Activated naive CD4-positive, alpha-beta T cell treated with anti-CD3 and anti-CD28 coated beads, Interleukin-2, amount 50 U/mL, for 16 hours (primary cell): ENCODE results near the gene VSTM2B.

Experiments
- DNase-seq: peaks from one replicate; pipeline ENCODE4 v3.0.0-alpha.2; 2020

VSTM2B gene

DNA sequence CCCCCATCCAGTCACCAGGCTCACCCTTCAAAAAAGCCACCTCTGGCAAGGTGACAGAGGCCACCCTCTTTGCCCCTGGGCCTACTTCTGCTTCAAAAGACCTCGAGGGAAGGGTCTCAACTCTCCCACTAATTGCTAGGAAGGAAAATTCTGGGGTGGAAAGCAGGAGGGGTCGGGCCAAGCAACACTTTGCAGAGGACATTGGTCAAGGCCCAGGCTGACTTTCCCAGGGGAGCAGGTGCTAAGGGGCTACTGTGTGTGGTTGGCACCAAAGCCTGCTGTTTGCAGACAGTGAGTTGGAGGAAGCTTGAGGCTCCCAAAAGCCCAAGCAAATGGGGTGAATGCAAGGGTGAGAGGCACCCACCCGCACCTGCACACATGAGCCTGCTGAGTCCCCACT is 28.6 kb upstream of the VSTM2B start:
- no peak for DNase-seq

DNA sequence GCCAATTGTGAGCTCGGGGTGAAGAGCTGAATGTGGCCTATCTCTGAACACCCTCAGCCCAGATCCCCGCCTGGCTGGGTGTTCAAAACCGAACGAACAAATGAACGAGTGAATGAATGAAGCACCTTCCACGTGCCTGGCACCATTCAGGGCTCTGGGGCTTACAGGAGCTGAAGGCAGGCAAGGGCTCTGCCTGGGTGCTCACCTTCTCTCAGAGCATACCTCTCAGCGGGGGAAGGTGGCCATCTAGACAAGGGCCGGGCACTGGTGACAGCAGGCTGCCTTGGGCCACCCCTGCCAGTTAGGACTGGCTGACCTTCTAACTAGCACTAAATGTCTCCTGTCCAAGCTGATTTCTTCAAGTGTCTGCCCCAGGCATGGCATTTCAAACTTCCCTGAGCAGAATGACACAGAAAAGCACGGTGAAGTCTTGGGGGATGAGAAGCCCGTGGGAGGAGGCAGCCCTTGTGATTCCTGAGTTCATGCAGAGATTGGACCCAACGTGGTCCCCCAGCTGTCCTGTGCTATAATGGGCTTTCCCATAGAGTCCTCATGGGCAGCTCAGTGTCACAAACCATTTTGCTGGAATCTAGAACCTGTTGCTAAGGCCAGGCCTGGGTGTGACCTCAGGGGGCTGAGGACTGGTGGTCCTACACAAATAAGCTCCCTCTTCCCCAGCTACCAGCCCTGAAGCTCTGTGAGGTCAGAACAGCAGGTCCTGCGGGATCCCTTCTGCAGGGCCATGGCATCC is 27.9 kb upstream of the VSTM2B start:
- no peak for DNase-seq

DNA sequence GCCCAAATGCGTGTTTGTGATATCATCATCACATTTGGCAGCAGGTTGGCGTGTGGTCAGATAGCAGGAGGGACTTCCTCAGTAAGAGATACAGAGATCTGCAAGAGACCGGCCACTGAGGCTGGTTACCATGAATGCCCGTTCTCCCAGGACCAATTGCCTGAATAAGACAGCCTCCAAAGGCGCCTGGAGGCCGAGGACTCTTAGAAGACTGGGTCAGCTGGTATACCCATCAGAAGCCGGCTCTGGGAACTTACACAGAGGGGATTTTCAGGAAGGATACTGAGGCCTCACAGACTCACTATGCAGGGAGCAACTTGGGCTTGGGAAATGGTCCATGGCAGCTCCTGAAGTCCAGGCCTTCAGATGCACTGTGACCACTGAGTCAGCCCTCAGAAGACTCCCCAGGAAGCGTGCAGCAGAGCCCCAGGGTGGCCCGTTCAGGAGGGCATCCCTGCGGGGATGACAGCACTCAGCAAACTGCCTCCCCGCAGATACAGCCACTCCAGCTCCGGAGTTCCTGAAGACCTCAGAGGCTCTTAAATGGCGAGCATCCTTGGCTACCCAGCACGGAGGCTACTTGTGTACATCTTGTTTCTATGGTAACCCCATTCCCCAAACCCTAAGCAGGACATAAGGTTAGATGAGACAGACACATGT is 26.4 kb upstream of the VSTM2B start:
- no peak for DNase-seq

DNA sequence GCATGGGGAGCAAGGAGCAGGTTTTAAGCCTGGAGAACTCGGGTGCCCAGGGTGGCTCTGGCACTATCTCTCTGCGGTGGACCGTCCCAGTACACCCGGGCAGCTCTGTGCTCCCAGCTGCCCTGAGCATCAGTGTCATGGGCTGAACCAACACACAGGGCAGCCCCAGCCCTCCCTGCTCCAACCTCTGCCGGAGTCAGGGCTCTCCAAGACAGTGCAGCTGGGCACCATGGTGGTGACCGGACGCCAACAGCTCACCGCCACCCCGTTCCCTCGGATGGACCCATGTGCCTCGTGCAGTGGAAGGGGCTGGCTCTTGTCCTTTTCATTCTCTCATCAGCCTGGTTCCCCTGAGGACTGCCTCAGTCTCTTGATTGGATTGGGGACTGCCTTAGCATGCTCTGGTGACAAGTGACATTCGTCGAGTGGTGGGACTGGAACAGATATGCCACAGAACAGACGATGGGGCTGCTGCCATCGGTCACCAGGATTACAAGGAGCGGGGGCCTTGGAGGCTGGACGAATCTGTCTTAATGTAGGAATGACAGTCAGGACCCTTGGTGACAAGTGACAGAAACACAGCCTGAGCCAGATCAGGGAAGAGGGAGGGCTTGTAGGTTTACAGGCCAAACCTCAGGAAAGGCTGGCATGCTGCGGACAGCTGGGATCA is 25.7 kb upstream of the VSTM2B start:
- DNase-seq: no peak

DNA sequence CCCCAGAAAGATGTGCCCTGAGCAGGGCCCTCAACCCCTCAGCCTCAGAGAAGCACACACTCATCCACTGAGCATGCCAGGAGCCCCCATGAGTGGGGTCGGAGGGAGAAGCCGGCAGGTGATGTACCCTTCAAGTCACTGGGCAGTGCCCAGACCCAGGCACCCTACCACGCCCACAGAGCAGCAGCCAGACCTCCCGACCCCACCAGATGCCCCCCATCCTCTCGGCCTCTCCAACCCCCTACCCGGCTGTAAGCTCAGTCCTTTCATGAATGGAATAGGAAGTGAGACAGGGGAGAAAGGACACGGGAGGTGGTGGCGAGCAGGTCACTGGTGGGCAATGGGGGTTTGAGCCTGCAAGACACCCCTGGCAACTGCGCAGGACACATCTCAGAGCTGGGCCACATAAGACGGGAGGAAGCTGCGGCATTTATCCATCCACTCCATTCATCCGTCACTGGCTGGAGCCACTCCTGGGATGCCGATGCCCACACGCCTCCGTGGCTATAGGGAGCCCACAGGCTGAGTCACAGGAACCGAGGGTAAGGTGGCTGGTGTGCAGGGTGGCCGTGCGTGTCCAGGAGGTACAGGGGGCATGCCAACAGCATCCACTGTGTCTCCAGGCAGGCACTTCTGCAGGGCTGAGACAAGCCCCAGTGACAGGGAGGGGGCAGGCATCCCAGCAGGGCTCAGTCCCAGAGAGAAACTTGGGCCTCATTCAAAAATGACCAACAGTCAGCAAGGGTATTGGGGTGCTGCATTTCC is 23.8 kb upstream of the VSTM2B start:
- no peak for DNase-seq

DNA sequence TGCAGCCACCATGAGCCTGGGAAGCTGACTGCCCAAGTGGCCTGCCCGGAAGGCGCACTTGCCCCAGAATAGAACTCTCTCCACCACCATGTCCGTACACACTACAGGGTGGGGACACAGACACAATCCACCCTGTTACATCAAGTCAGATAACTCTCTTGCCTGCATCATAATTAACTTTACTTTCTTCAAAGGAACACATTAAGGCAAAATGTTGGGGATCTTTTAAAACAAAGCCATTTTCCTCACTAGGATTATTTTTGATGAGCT is 23.3 kb upstream of the VSTM2B start:
- DNase-seq: no peak

DNA sequence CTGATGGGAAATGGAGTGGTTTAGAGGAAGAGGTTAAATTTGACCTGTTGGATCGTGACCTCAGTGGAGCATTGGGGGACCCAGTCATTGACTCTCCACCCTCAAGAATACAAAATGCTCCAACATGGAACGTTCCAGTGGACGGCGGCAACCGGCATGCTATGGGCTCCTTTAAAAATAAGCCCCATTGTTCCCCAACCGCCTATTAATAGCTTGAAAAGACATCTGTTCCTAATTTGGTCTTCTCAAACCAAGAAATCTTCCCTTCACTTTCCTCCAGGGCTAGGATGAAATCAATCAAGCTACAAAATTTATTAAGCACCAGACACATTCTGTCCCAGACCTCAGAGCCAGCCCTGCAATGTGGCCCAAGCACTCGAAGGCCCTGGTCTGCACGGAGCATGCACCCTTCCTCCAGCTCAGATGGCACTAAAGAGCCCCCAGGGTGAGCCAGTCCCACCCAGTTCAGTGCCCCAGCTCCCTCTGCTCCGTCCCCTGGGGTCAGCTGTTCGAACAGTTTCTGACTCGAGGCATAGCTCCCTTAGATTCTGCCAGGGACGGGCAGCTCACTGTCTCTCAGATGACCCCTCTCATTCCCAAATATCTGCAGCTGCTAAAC is 22.5 kb upstream of the VSTM2B start:
- DNase-seq: no peak

DNA sequence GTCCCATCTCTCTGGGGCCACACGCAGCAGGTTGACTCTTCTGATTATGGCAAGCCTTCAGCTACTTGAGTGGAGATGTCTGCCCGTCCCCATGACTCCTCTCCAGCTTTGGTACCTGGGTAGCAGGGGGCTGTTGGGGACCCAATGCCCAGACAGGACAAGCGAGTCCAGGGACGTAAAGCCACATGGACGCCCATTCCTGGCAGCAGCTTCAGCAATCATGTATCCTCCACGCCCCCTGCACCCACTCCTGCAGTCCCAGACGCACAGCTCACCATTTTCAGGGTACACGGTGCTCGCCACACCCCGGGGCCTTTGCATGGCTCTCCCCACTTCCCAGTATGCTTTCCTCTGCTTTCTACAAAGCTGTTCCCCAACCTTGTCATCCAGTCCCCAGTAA is 22.0 kb upstream of the VSTM2B start:
- no peak for DNase-seq

DNA sequence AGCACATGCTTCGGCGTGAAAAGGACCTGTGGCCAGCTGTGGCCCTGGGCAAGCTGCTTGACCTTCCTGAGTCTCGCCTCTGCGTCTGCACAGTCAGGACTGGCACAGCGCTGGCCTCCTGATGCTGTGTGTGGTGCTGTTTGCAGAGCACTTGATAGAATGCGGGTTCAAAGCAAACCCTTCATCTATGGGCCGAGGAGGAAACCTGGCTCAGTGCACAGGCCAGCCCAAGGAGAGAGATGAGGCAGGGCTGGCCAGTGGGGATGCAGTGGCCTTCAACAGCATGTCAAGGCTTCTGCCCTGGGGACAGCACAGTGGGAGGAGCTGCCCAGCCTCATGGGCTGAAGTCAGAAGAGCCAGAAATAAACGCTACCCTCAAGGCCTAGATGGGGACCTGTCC is 21.3 kb upstream of the VSTM2B start:
- no peak for DNase-seq

DNA sequence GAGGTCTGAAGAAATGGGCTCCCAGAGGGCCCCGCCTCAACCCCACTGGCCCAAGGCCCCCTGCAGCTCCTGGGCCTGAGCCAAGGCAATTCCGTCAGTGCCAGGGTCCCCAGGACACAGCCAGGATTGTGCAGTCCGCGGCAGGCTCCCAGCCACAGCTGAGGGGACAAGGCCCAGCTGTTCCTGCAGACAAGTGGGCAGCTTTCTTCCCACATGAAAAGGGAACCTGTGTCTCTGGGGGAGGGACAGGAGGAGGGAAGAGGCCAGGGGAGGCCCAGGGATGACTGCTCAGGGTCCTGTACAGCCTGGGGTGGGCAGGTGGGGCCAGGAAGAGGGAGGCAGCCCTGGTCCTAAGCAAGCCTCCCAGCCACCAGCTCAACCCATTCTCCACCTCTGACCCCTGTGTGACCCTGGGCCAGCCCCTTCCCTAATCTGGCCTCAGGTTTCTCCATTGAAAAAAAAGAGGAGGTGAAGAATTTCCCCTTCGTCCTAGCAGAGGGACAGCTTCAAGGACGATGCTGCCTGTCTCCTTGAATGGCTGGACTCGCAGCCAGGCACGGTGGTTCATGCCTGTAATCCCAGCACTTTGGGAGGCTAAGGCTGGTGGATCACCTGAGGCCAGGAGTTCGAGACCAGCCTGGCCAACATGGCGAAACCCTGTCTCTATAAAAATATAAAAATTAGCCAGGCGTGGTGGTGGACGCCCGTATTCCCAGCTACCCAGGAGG is 20.5 kb upstream of the VSTM2B start:
- DNase-seq: no peak

DNA sequence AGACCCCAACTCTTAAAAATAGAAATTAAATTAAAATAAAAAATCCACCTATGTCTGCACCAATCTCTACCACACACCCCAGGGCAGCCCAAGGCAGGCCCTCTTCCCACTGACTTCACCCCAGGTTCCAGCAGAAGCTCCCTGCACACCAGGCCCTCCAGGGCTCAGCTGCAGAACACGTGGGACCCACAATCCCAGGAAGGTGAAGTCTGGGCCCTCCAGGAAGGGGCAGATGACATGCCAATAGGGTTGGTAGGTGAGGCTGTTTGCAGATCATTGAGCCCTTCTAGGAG is 19.2 kb upstream of the VSTM2B start:
- no peak for DNase-seq

DNA sequence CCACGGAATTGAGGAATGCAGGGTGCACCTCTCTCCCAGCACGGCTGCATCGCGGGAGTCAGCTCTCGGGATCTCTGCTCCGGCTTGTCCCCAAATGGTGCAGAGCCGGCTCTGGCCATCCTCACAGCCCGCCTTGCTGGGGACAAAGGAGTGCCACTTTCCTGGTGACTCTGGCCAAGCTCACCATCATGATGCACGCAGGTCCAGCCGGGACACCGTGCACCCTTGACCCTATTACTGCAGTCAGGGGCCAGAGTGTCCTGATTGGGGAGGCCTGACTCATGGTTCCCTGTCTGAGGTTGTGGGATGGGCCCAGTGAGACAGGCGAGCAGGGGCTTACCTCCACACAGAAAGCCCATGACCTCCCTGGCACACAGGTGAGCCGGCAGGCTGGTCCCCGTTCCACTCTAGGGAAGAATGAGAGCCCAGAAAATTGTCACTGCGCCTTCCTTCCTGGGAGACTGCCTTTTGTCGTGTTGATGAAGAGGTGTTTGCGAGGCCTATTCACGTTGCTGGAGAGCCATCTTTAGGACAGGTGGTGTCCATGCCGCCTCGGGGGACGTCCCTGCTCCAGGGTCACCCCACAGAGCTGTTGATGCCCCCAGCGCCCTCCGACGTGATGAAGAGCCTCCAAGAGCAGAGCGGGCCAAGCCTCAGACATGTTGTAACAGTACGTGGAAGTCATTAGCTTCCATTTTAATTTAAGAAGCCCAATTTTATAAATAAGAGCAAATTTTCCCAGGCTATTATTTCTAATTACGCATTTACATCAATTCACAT is 18.5 kb upstream of the VSTM2B start:
- DNase-seq: no peak

DNA sequence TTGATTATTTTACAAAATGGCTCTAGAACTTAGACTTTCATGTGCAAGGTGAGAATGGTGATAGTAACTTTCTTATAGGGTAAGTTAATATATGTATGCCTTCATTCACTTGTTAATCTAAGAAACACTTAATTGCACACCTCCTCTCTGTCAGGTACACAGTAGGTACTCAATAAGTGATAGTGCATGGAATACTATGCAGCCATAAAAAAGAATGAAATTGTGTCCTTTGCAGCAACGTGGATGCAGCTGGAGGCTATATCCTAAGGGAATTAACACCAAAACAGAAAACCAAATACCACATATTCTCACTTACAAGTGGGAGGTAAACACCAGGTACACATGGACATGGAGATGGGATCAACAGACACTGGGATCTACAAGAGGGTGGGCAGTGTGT is 17.6 kb upstream of the VSTM2B start:
- DNase-seq: no peak

DNA sequence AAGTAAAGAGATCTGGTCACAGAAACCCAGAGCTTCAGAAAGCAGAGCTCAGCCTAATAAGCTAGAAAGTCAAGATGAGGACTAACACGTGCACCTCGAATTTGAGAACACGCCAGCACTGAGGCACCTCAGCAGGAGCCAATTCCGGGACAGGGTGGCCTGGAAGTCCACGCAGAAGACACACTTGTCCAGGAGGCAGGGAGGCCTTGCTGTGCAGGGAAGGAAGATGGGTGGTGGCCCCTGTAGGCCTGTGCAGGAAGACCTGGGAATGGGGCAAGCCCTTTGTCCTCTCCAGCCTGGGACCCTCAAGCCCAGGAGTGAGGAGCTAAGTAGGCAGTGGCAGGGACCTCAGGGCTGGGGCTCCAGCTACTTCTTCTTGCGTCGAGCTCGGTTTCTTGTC is 16.3 kb upstream of the VSTM2B start:
- no peak for DNase-seq

DNA sequence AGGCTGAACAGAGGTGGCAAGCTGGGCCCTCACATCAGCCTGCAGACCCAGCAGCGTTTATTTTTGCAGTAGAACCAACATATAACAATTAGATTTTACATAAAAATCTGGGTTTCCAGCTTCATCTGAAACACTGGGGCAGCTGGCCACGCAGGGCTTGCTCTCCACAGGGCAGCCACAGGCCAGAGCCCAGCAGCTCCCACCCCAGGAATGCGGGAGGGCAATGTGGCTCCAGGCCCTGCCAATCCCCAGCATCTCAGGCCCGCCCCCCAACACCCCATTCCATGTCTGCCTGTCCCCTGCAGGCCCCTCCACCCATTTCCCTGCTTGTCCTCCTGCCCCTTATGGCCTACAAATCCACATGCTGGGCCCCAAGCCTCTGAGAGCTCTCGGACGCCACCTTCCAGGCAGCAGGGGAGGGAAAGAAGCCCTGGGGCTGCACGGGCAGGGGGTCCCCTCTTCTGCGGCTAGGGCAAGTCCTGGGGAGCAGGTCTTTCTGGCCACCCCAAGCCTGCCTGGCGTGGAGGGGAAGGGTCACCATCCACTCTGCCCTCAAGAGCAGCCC is 15.0 kb upstream of the VSTM2B start:
- DNase-seq: peak; percentile 9

DNA sequence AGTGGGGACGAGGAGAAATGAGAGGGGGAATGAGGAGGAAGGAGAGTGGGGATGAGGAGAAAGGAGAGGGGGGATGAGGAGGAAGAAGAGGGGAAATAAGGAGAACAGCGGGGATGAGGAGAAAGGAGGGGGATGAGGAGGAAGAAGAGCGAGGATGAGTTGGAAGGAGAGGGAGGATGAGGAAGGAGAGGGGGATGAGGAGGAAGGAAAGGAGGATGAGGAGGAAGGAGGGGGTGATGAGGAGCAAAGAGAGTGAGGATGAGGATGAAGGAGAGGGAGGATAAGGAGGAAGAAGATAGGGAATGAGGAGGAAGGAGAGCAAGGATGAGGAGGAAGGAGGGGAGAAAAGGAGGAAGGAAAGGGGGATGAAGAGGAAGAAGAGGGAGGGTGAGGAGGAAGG is 14.0 kb upstream of the VSTM2B start:
- DNase-seq: no peak

DNA sequence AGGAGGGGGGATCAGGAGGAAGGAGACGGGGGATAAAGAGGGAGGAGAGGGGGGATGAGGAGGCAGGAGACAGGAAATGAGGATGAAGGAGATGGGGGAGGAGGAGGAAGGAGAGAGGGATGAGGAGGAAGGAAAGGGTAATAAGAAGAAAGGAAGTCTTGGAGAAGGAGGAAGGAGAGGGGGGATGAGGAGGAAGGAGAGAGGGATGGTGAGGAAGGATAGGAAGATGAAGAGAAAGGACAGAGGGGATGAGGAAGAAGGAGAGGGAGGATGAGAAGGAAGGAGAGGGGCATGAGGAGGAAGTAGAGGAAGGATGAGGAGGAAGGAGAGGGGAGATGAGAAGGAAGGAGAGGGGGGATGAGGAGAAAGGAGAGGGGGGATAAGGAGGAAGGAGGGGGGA is 13.0 kb upstream of the VSTM2B start:
- no peak for DNase-seq

DNA sequence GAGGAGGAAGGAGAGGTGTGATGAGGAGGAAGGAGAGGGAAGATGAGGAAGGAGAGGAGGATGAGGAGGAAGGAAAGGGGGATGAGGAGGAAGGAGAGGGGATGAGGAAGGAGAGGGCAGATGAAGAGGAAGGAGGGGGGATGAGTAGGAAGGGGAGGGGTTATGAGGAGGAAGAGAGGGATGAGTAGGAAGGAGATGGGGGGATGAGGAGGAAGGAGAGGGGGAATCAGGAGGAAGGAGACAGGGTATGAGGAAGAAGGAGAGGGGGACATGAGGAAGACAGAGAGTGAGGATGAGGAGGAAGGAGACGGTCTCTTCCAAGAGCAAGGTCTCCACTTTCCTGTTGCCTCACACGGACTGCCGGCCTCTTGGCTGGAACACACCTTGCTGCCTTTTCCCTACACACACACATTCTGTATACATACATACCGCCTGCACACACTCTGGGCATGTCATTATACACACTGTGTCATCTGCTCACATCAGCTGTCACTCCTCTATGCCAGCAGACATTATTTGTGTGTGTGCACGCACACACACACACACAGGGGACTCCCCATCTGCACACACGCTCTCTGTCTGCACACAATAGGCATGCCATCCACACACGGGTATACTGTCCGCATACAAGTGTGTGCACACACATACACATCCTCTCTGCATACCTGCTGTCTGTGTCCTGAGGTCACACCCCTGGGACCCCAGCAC is 11.1 kb upstream of the VSTM2B start:
- DNase-seq: peak; percentile 6

DNA sequence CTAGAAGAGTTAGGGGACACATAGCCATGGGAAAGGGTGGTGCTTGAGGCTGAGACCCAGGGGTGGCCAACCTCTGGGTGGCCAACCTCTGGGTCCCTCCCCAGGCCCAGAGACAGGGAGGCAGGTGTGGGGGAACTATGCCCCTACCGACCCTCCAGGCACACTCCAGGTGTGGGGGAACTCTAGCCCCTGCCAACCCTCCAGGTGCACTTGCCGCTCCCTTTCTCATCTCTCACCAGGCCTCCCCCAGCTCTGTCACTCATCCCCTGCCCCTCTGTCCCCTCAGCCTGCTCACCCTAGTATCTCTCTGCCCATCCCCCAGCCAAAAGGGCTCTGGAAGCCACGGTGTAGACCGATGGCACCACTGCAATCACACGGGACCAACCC is 10.6 kb upstream of the VSTM2B start:
- no peak for DNase-seq

DNA sequence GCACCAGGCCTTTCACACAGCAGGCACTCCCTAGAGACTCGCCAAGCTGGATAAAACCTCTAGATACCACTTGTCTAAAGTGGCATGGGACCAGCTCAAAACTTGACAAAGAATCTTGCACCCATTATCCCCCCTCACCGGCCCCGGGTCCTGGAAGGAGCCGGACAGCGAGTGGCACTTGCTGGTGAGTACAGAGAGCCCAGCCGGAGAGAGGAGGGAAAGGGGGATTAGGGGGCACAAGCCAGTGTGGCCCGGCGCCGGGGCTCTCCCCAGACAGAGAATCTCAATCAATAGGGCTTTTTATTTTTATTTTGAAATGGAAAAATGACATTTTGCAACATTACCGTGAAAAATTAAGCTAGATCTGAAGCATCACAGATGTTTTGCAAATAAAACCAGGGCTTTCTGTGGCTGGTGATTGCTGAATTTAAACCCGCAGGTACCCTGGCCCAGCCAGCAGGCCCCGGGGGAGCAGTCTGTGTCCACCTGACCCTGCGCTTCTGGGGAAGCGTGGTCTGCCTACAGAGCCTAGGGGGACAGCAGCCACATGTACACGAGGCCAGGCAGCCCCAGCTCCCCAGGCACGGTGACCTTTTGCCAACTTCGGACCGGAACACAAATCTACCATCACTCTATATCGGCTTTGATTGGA is 10.0 kb upstream of the VSTM2B start:
- peak; percentile 3 for DNase-seq

DNA sequence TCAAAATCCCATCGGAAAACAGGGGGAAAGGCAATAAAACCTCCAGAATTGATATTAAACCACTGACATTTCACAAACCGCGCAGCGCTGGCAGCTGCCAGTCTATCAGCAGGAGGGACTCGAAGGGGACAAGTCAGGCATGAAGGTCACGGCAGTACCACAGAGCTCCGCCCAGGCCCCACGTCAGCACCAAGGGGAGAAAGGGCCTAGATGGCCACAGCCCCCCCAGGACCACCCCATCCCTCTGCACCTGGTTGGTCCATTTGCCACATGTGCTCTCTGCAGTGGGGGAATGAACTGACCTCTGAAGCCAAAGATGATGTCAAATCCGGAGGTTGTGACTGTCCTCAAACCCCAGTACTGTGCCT is 9.5 kb upstream of the VSTM2B start:
- DNase-seq: peak; percentile 1
